Fibroblast of lung (primary cell): ENCODE data around the gene NDUFA11. TPM values are rescaled to one million over a fixed set of nuclear protein-coding genes. Genes with fewer than 3 reads are reported as not detected.
A peak's percentile ranks its signal among the peaks of the same experiment; 100 is the strongest.

Experiments
- DNase-seq, 2 donors: peaks; one replicate each; pipeline versions ENCODE4 v3.0.0 to v3.0.0-alpha.2; 2010; ENCODE audit warnings: low read depth in 2 of 2
- H2AFZ ChIP-seq: 2 replicates; pipeline ENCODE4 v1.5.1; 2012; ENCODE audit warnings: low read length, control low read depth, inconsistent platforms
- H3K27ac ChIP-seq: 2 replicates; pipeline ENCODE4 v1.5.1; 2011; ENCODE audit warnings: low read length, control low read depth; ENCODE audit not compliant: insufficient read depth
- H3K27me3 ChIP-seq: 2 replicates; pipeline ENCODE4 v1.5.1; 2011; ENCODE audit warnings: mild to moderate bottlenecking, low read length; ENCODE audit not compliant: control insufficient read depth, insufficient read depth
- H3K36me3 ChIP-seq: 2 replicates; pipeline ENCODE4 v1.5.1; 2011; ENCODE audit warnings: low read length; ENCODE audit not compliant: control insufficient read depth, insufficient read depth
- H3K4me1 ChIP-seq: 2 replicates; pipeline ENCODE4 v1.5.1; 2011; ENCODE audit warnings: low read length; ENCODE audit not compliant: control insufficient read depth, insufficient read depth; ENCODE audit errors: extremely low read depth
- H3K4me2 ChIP-seq: 2 replicates; pipeline ENCODE4 v1.5.1; 2011; ENCODE audit warnings: low read length, control low read depth; ENCODE audit not compliant: insufficient read depth; ENCODE audit errors: extremely low read depth
- H3K4me3 ChIP-seq, 4 experiments: fragments of 200-600 bp in 1 of 4; sonication (generic) in 1 of 4; replicated peaks in 1 of 4; 2 replicates each; pipeline ENCODE4 v1.5.1; 2011 to 2016; ENCODE audit warnings: low read length in 4 of 4, low read depth in 3 of 4, mild to moderate bottlenecking in 3 of 4, control low read depth in 2 of 4, inconsistent platforms in 1 of 4, mixed read lengths in 1 of 4; ENCODE audit not compliant: insufficient read depth in 1 of 4; ENCODE audit errors: control extremely low read depth in 1 of 4
- H3K79me2 ChIP-seq: 2 replicates; pipeline ENCODE4 v1.5.1; 2012; ENCODE audit warnings: mild to moderate bottlenecking, low read length, inconsistent platforms; ENCODE audit not compliant: control insufficient read depth, insufficient read depth
- H3K9ac ChIP-seq: 2 replicates; pipeline ENCODE4 v1.5.1; 2011; ENCODE audit warnings: mild to moderate bottlenecking, low read length, control low read depth; ENCODE audit not compliant: insufficient read depth
- H3K9me3 ChIP-seq: 2 replicates; pipeline ENCODE4 v1.5.1; 2012; ENCODE audit warnings: low read depth, low read length; ENCODE audit not compliant: control insufficient read depth, insufficient read depth
- H4K20me1 ChIP-seq: 2 replicates; pipeline ENCODE4 v1.5.1; 2011; ENCODE audit warnings: low read length; ENCODE audit not compliant: control insufficient read depth, insufficient read depth; ENCODE audit errors: extremely low read depth
- CTCF ChIP-seq, 2 donors: IDR thresholded peaks in 1 of 2; conservative IDR thresholded peaks in 1 of 2; 1 replicate in 1 of 2; 2 replicates in 1 of 2; pipeline ENCODE4 v1.5.1; 2011 to 2012; ENCODE audit warnings: low read length in 2 of 2, control low read depth in 1 of 2, inconsistent platforms in 1 of 2, low read depth in 1 of 2, mild to moderate bottlenecking in 1 of 2
- EZH2 ChIP-seq: IDR thresholded peaks from 2 replicates; pipeline ENCODE4 v1.5.1; 2012; ENCODE audit warnings: low read length, control low read depth, mild to moderate bottlenecking; ENCODE audit errors: missing control alignments
- polyA plus RNA-seq, 2 donors: library from polyadenylated mRNA; depleted of rRNA in 1 of 2; stranded (reverse) in 1 of 2; unstranded in 1 of 2; fragments of >200 nt; gene quantifications; 2 replicates each; pipeline ENCODE4 v1.2.1, GENCODE V29; 2011 to 2012; ENCODE audit warnings: missing spikeins in 1 of 2
- total RNA-seq: library from RNA; depleted of rRNA; stranded (reverse); fragments of >200 nt; gene quantifications from 2 replicates; pipeline ENCODE4 v1.2.1, GENCODE V29; 2014

Gene NDUFA11
- total and polyA plus RNA-seq, 2 donors (not counting 1 experiment from before 2014, with no cell fraction given) = 212 to 271 TPM

- peak in 1 of 2 donors; percentile 64 for DNase-seq
- H3K9ac ChIP-seq = peak overlapping the region; percentile 18
- H3K79me2 ChIP-seq = no peaks in the 10 kb centered on the region
- TF ChIP-seq CTCF (conservative IDR thresholded peaks at IDR 0.05 in 1 of 2, IDR thresholded peaks at IDR 0.05 in 1 of 2; ENCODE audit: low read depth in 1 of 2, low read length in 2 of 2) (no peak), EZH2 (no peak)
- H3K36me3 ChIP-seq = peaks cover 47% of the 10 kb centered on the region
- H3K4me1 ChIP-seq = peaks cover 13% of the 10 kb centered on the region
- no peaks in the 10 kb centered on the region for H3K27me3 ChIP-seq
- no peaks in the 10 kb centered on the region for H3K9me3 ChIP-seq
- peak overlapping the region; percentile 11 for H3K4me2 ChIP-seq
- no peaks in the 10 kb centered on the region for H4K20me1 ChIP-seq
- H3K27ac ChIP-seq = peak overlapping the region; percentile 77
- H3K4me3 ChIP-seq = peak overlapping the region in 1 of 4 experiments; percentile 27
- H2AFZ ChIP-seq = no peak overlapping the region
These were observed 23.3 kb upstream of the NDUFA11 start for GRCh38 chr19:5926641-5927440.

GRCh38 chr19:5925830-5926427, 22.3 kb upstream of the NDUFA11 start:
- Histone ChIP-seq H3K4me2 (no peak overlapping the region), H3K4me1 (peaks cover 13% of the 10 kb centered on the region), H2AFZ (no peak overlapping the region), H3K9ac (no peak overlapping the region), H3K27ac (peak overlapping the region; percentile 77), H3K79me2 (no peaks in the 10 kb centered on the region), H3K4me3 (no peak overlapping the region), H3K9me3 (no peaks in the 10 kb centered on the region), H3K36me3 (peaks cover 55% of the 10 kb centered on the region), H3K27me3 (no peaks in the 10 kb centered on the region), H4K20me1 (no peaks in the 10 kb centered on the region)
- no peak for TF ChIP-seq CTCF (conservative IDR thresholded peaks at IDR 0.05 in 1 of 2, IDR thresholded peaks at IDR 0.05 in 1 of 2; ENCODE audit: low read depth in 1 of 2, low read length in 2 of 2)
- TF ChIP-seq EZH2 = no peak
- no peak for DNase-seq

- no peak for TF ChIP-seq CTCF (conservative IDR thresholded peaks at IDR 0.05 in 1 of 2, IDR thresholded peaks at IDR 0.05 in 1 of 2; ENCODE audit: low read depth in 1 of 2, low read length in 2 of 2)
- H3K79me2 ChIP-seq = no peaks in the 10 kb centered on the region
- no peaks in the 10 kb centered on the region for H3K27me3 ChIP-seq
- peaks cover 13% of the 10 kb centered on the region for H3K4me1 ChIP-seq
- peaks cover 43% of the 10 kb centered on the region for H3K36me3 ChIP-seq
- no peaks in the 10 kb centered on the region for H3K9me3 ChIP-seq
- no peaks in the 10 kb centered on the region for H4K20me1 ChIP-seq
- DNase-seq = no peak
- no peak overlapping the region for H2AFZ ChIP-seq
- no peak overlapping the region for H3K27ac ChIP-seq
- H3K4me3 ChIP-seq = no peak overlapping the region
- H3K4me2 ChIP-seq = no peak overlapping the region
- H3K9ac ChIP-seq = no peak overlapping the region
These were observed 19.8 kb upstream of the NDUFA11 start for GRCh38 chr19:5923356-5923755.
